Sigmoid colon (tissue), 4 donors: Measurements from ENCODE around the gene GSAP.

Experiments used
- CTCF ChIP-seq, 4 experiments: fragments of 450-650 bp in 3 of 4; fragments of 200-600 bp in 1 of 4; IDR thresholded peaks; one replicate each; pipeline ENCODE4 v1.5.1; 2016 to 2019; ENCODE audit warnings: antibody characterized with exemption in 4 of 4, mild to moderate bottlenecking in 3 of 4, moderate library complexity in 2 of 4
- POLR2AphosphoS5 ChIP-seq, 4 donors: sonication (generic); formaldehyde crosslinking; IDR thresholded peaks; one replicate each; pipeline ENCODE4 v1.6.1; 2017; ENCODE audit warnings: antibody characterized with exemption in 4 of 4

DNA sequence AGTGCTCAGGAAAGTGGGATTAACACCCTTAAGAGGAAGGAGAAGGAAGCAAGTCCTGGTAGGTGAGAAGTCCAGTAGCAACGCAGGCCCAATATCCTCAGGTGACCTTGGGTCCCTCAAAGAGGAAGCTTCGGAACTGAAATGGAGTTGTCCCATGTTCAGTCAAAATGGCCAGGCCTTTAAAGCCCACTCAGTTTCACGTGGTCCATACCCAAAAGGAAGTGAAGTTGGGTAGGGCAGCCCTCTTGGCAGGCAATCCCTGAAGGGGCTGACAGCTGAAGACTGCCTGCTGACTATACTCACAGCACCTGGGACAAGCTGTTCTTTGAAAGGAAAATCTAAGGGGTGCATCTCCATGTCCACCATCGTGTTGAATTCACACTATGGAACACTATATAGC is 3.0 kb downstream of the GSAP start:
- TF ChIP-seq CTCF (IDR thresholded peaks at IDR 0.05) (no peak), POLR2AphosphoS5 (IDR thresholded peaks at IDR 0.05) (no peak)
